HEK293 (cell line): ENCODE measurements around the gene TBCEL.

Experiments
- ATF2 ChIP-seq: fragments of 450-650 bp; formaldehyde crosslinking; IDR thresholded peaks from 2 replicates; pipeline ENCODE4 v1.5.1; 2016; ENCODE audit warnings: missing biosample characterization, missing genetic modification characterization, low read depth
- CTCF ChIP-seq: fragments of 450-650 bp; formaldehyde crosslinking; IDR thresholded peaks from 2 replicates; pipeline ENCODE4 v1.5.1; 2016; ENCODE audit warnings: missing biosample characterization, missing genetic modification characterization
- PRDM10 ChIP-seq: fragments of 450-650 bp; formaldehyde crosslinking; IDR thresholded peaks from 2 replicates; pipeline ENCODE4 v1.5.1; 2016; ENCODE audit warnings: missing biosample characterization, missing genetic modification characterization
- ZNF274 ChIP-seq, 2 experiments: fragments of 200-500 bp in 1 of 2; fragments of 450-650 bp in 1 of 2; sonication (Bioruptor generic) in 1 of 2; formaldehyde crosslinking in 1 of 2; IDR thresholded peaks; 2 replicates each; pipeline versions ENCODE4 v1.5.1 to v1.6.1; 2014 to 2016; ENCODE audit warnings: borderline replicate concordance in 1 of 2, inconsistent platforms in 1 of 2, low read length in 1 of 2, missing biosample characterization in 1 of 2, missing genetic modification characterization in 1 of 2
- ZNF513 ChIP-seq: fragments of 450-650 bp; IDR thresholded peaks from 2 replicates; pipeline ENCODE4 v1.5.1; 2018; ENCODE audit warnings: missing biosample characterization, missing genetic modification characterization
- ZNF555 ChIP-seq: fragments of 450-650 bp; formaldehyde crosslinking; conservative IDR thresholded peaks from 2 replicates; pipeline ENCODE4 v1.5.1; 2017; ENCODE audit warnings: missing biosample characterization, mild to moderate bottlenecking, missing genetic modification characterization, inconsistent platforms
- ZNF623 ChIP-seq: fragments of 450-650 bp; formaldehyde crosslinking; IDR thresholded peaks from 2 replicates; pipeline ENCODE4 v1.5.1; 2016; ENCODE audit warnings: missing biosample characterization, missing genetic modification characterization

GRCh38 chr11:121095561-121095960 is 71.7 kb downstream of the TBCEL start:
- TF ChIP-seq ZNF513 (tag by site-specific recombination): no peak
- TF ChIP-seq PRDM10 (tag by site-specific recombination): no peak
- TF ChIP-seq ZNF555 (tag by site-specific recombination): no peak
- no peak for TF ChIP-seq ATF2 (tag by site-specific recombination)
- TF ChIP-seq CTCF (tag by site-specific recombination): no peak
- no peak for TF ChIP-seq ZNF274 (IDR thresholded peaks at IDR 0.05; ENCODE audit: low read length)
- no peak for TF ChIP-seq ZNF274 (tag by site-specific recombination; IDR thresholded peaks at IDR 0.05; ENCODE audit: borderline replicate concordance)
- TF ChIP-seq ZNF623 (tag by site-specific recombination): no peak
